Epithelial cell of proximal tubule (primary cell): ENCODE data around the gene PAQR3. TPM values are rescaled to one million over a fixed set of nuclear protein-coding genes. Genes with fewer than 3 reads are reported as not detected.

ENCODE experiments used
- DNase-seq: peaks from one replicate; pipeline ENCODE4 v3.0.0-alpha.2; 2011; ENCODE audit warnings: low read depth
- H3K4me3 ChIP-seq: 2 replicates; pipeline ENCODE4 v1.5.1; 2011; ENCODE audit warnings: low read depth, mild to moderate bottlenecking, low read length
- CTCF ChIP-seq: conservative IDR thresholded peaks from 2 replicates; pipeline ENCODE4 v1.5.1; 2012; ENCODE audit warnings: low read depth, mild to moderate bottlenecking, low read length
- total RNA-seq: library from RNA; depleted of rRNA; stranded (reverse); fragments of >200 nt; gene quantifications from 2 replicates; pipeline ENCODE4 v1.2.3, GENCODE V29; 2015

The PAQR3 gene
- 27.8 and 31.7 TPM in 2 replicates for total RNA-seq

DNA sequence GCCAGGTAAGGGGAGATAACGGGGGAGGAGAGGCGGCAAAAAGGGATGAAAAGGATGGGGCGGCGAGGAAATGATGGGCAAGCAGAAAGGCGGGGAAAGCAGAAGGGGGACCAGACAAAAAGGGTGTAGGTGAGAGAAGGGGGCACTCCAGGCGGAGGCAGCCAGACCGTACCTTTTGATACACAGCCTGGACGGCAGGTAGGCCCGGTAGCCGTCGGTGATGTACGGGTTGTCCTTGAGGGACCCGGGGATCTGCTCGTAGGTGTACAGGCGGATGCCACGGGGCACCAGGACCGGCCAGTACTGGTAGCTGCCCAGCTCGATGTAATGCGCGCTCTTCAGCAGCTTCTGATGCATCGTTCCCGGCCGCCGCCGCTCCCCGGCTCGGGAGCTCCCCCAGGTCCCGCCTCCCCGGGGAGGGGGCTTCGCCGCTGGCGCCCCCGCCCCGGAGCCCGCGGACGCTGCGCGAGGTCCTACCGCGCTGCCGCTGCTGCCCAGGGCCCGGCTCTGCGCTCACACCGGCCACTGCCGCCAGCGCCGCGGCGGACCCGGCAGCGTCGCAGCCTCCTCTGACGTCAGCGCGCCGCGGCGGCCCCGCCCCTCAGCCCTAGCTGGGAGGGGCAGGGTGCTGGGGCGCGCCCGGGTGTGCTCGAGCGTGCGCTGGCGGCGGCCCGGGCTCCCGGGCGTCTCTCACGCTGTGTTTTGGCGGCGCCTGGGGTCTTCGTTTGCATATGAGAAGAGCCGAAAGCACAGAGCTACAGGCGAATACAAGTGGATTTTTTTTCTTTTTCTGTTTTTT is at the start of gene PAQR3:
Gene PAQR3, minus strand, starts transcription at position 571 of the 799 bp plus-strand sequence. Its CDS starts 214 bp downstream, at position 357.
- H3K4me3 ChIP-seq: peak within 1 kb of the TSS; percentile 78
- TF ChIP-seq CTCF: no peak
- DNase-seq: no peak

DNA sequence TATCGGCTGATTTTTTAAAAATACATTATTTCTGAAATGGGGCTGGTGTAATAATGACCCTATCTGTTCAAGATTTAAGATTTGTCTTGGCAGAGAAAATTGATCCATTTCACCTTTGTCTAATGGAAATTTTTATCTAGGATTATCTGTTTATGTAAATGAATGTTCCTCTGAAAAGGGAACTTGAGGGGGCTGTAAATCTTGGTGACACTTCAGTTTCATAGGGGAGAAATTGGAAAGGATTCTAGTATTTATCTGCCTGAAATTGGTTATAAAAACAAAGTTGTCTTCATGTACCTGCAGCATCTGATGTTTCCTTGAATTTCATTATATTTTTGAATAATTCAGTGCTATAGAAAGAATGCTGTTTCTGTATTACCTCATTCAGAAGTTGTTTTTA is 48.4 kb upstream of the PAQR3 start:
- DNase-seq: no peak
- no peak for TF ChIP-seq CTCF
- H3K4me3 ChIP-seq: no peak overlapping the region

- no peak for DNase-seq
- no peak overlapping the region for H3K4me3 ChIP-seq
- no peak for TF ChIP-seq CTCF
Observed at GRCh38 chr4:78984593-78984992, 45.4 kb upstream of the PAQR3 start.

DNA sequence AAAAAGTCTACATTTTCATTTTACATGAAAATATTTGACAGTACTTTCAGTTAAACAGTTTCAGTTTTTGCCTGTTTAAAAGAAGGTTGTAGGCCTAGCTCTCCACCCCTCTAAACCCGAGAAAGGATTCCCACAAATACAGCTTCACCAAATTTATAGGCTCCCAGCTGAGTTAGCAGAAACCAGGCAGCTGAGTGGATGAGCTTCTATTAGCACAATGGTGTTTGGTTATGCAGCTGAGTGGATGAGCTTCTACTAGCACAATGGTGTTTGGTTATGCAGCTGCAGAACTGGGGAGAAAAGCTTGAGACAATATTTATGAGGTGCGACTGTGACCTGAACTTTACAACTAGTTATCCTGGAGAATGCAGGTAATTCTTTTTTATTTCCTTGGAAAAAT is 36.6 kb upstream of the PAQR3 start:
- no peak for TF ChIP-seq CTCF
- no peak for DNase-seq
- H3K4me3 ChIP-seq: no peak overlapping the region

DNA sequence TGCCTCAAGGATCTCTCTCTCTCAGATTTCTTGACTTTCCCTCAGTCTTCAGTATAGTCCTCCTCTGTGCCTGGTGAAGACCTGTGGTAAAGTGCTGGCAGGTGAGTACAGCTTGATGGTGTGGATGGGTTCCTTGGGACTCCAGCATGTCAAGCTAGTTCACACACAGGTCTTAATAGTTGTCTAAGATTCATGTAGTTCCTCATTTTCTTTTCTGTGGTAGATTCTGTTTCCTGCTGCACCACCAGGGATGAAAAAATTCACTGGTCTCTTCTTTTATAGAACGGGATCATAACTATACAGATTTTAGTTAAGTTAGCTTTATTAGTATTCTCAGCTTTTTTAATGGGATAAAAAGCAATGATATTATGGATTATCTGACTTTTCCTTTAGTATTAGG is 32.5 kb upstream of the PAQR3 start:
- no peak overlapping the region for H3K4me3 ChIP-seq

DNA sequence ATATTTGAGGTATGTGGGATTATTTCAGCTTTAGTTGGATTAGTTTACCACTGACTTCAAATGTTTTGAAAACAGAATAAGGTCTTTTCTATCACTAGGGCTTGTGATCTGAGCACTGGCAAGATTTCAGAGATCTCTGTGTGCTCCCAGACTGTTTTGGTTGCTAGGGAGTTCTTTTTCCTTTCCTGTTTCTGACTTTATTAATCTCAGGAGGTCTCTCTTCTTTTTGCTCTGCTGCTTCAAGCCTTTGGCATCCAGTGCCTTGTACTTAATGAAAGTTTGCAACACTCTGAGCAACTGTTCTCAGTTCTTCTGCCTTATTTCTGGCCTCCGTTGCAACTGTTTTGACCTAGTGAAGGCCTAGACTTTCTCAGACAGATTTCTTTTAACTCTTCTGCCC is 32.1 kb upstream of the PAQR3 start:
- TF ChIP-seq CTCF: no peak
- DNase-seq: no peak
- H3K4me3 ChIP-seq: no peak overlapping the region

More for the DNA sequence above, 32.5 kb upstream of the PAQR3 start:
- DNase-seq: no peak
- no peak for TF ChIP-seq CTCF

DNA sequence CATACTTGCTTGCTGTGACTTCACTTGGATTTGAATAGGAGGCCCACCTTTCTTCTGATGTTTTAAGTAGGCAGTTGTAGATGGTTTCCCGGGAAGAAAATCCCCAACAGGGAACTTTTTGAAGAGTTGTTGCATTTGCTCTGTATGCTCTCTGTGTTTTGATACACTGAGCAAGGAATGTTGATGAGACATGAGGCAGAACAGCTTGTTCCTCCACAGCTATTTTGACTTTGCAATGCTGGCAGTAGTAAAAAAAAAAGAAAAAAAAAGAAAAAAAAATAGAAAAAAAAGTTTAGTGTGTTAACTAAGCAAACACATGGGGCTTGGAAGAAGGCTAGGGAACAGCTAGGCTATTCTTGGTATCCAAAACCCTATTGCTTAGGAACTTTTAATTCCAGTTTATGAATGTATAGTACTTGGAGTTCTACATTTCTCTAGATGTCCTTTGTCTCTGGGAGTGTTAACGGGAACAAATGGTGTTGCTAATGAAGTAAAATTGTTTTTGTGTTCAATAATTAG is 23.4 kb upstream of the PAQR3 start:
- TF ChIP-seq CTCF: no peak
- no peak overlapping the region for H3K4me3 ChIP-seq

More for the DNA sequence above, 23.4 kb upstream of the PAQR3 start:
- no peak for DNase-seq
